HepG2 (cell line): Measurements from ENCODE around the gene RXYLT1.

Source experiments
- BORCS8-MEF2B ChIP-seq: sonication (generic); formaldehyde crosslinking; IDR thresholded peaks from 2 replicates; pipeline ENCODE4 v1.8.0; 2022; ENCODE audit warnings: mild to moderate bottlenecking, missing genetic modification reagents
- CENPT ChIP-seq: sonication (generic); formaldehyde crosslinking; IDR thresholded peaks from 2 replicates; pipeline ENCODE4 v1.8.0; 2022; ENCODE audit warnings: low read depth, mild to moderate bottlenecking, moderate library complexity, missing genetic modification reagents
- EEA1 ChIP-seq: sonication (generic); formaldehyde crosslinking; IDR thresholded peaks from 2 replicates; pipeline ENCODE4 v1.5.1; 2020; ENCODE audit warnings: mild to moderate bottlenecking, missing genetic modification reagents, borderline replicate concordance
- ELF4 ChIP-seq: sonication (generic); formaldehyde crosslinking; IDR thresholded peaks from 2 replicates; pipeline ENCODE4 v1.5.0; 2020; ENCODE audit warnings: missing genetic modification reagents, mild to moderate bottlenecking, moderate library complexity, borderline replicate concordance
- HDAC2 ChIP-seq: sonication (generic); formaldehyde crosslinking; IDR thresholded peaks from 2 replicates; pipeline ENCODE4 v1.4.0; 2020; ENCODE audit warnings: missing genetic modification reagents
- MXD4 ChIP-seq: IDR thresholded peaks from 2 replicates; pipeline ENCODE4 v1.6.1; 2016; ENCODE audit warnings: mild to moderate bottlenecking, missing biosample characterization, missing genetic modification reagents
- SMC3 ChIP-seq: IDR thresholded peaks from 2 replicates; pipeline ENCODE4 v1.6.1; 2011; ENCODE audit warnings: low read length, improper control_type of control experiment
- SNRNP70 ChIP-seq: fragments of 200-400 bp; formaldehyde crosslinking; IDR thresholded peaks from 2 replicates; pipeline ENCODE4 v1.6.1; 2017; ENCODE audit warnings: mild to moderate bottlenecking, low read depth, low read length, moderate library complexity
- ZNF17 ChIP-seq: sonication (generic); formaldehyde crosslinking; IDR thresholded peaks from 2 replicates; pipeline ENCODE4 v1.5.0; 2020; ENCODE audit warnings: mild to moderate bottlenecking, missing genetic modification reagents
- ZNF720 ChIP-seq: sonication (generic); formaldehyde crosslinking; IDR thresholded peaks from 2 replicates; pipeline ENCODE4 v1.4.0; 2020; ENCODE audit warnings: missing genetic modification reagents
- TF ChIP-seq, protein P1 (sequence below): sonication (generic); formaldehyde crosslinking; IDR thresholded peaks from 2 replicates; pipeline ENCODE4 v1.4.0; 2020; ENCODE audit warnings: missing genetic modification reagents
- TF ChIP-seq, protein P2 (sequence below): IDR thresholded peaks from 2 replicates; pipeline ENCODE4 v1.6.1; 2016; ENCODE audit warnings: missing biosample characterization, missing genetic modification reagents, low read depth
- TF ChIP-seq, protein P3 (sequence below): sonication (generic); formaldehyde crosslinking; IDR thresholded peaks from 2 replicates; pipeline ENCODE4 v1.5.0; 2020; ENCODE audit warnings: mild to moderate bottlenecking, missing genetic modification reagents, moderate library complexity
- TF ChIP-seq, protein P4 (sequence below): sonication (generic); formaldehyde crosslinking; IDR thresholded peaks from 2 replicates; pipeline ENCODE4 v1.5.0; 2020; ENCODE audit warnings: missing genetic modification reagents

DNA sequence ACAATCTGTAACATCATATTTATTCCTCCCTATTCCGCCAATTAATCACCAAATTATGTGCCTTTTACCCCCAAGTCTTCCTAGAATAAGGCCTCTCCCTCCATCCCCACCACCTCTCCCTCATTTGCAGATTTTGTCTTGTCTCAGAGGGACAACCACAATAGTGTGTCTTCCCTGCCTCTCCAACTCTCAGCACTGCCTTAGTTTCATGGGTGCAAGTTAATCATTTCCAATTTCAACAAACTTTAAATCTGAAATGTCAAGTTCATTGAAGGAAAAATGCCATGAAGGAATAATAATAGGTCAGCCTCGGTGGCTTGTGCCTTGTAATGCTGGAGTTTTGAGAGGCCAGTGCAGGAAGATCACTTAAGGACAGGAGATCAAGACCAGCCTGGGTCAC lies 31.6 kb downstream of the RXYLT1 start:
- TF ChIP-seq CENPT (CRISPR knock-in tag): no peak
- TF ChIP-seq MXD4 (CRISPR knock-in tag): no peak
- no peak for TF ChIP-seq SNRNP70
- TF ChIP-seq HDAC2 (CRISPR knock-in tag): no peak
- no peak for TF ChIP-seq ELF4 (CRISPR knock-in tag)
- TF ChIP-seq, protein P1, sequence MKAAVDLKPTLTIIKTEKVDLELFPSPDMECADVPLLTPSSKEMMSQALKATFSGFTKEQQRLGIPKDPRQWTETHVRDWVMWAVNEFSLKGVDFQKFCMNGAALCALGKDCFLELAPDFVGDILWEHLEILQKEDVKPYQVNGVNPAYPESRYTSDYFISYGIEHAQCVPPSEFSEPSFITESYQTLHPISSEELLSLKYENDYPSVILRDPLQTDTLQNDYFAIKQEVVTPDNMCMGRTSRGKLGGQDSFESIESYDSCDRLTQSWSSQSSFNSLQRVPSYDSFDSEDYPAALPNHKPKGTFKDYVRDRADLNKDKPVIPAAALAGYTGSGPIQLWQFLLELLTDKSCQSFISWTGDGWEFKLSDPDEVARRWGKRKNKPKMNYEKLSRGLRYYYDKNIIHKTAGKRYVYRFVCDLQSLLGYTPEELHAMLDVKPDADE (CRISPR knock-in tag): no peak
- TF ChIP-seq, protein P2, sequence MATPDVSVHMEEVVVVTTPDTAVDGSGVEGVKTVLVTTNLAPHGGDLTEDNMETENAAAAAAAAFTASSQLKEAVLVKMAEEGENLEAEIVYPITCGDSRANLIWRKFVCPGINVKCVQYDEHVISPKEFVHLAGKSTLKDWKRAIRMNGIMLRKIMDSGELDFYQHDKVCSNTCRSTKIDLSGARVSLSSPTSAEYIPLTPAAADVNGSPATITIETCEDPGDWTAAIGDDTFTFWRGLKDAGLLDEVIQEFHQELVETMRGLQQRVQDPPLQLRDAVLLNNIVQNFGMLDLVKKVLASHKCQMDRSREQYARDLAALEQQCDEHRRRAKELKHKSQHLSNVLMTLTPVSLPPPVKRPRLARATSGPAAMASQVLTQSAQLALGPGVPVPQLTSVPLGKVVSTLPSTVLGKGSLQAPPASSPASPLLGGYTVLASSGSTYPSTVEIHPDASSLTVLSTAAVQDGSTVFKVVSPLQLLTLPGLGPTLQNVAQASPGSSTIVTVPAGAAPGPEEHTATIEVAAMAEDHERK: no peak
- no peak for TF ChIP-seq EEA1 (CRISPR knock-in tag)
- no peak for TF ChIP-seq ZNF17 (CRISPR knock-in tag)
- no peak for TF ChIP-seq ZNF720 (CRISPR knock-in tag)
- TF ChIP-seq, protein P3, sequence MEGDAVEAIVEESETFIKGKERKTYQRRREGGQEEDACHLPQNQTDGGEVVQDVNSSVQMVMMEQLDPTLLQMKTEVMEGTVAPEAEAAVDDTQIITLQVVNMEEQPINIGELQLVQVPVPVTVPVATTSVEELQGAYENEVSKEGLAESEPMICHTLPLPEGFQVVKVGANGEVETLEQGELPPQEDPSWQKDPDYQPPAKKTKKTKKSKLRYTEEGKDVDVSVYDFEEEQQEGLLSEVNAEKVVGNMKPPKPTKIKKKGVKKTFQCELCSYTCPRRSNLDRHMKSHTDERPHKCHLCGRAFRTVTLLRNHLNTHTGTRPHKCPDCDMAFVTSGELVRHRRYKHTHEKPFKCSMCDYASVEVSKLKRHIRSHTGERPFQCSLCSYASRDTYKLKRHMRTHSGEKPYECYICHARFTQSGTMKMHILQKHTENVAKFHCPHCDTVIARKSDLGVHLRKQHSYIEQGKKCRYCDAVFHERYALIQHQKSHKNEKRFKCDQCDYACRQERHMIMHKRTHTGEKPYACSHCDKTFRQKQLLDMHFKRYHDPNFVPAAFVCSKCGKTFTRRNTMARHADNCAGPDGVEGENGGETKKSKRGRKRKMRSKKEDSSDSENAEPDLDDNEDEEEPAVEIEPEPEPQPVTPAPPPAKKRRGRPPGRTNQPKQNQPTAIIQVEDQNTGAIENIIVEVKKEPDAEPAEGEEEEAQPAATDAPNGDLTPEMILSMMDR (CRISPR knock-in tag): no peak
- TF ChIP-seq, protein P4, sequence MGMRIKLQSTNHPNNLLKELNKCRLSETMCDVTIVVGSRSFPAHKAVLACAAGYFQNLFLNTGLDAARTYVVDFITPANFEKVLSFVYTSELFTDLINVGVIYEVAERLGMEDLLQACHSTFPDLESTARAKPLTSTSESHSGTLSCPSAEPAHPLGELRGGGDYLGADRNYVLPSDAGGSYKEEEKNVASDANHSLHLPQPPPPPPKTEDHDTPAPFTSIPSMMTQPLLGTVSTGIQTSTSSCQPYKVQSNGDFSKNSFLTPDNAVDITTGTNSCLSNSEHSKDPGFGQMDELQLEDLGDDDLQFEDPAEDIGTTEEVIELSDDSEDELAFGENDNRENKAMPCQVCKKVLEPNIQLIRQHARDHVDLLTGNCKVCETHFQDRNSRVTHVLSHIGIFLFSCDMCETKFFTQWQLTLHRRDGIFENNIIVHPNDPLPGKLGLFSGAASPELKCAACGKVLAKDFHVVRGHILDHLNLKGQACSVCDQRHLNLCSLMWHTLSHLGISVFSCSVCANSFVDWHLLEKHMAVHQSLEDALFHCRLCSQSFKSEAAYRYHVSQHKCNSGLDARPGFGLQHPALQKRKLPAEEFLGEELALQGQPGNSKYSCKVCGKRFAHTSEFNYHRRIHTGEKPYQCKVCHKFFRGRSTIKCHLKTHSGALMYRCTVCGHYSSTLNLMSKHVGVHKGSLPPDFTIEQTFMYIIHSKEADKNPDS (CRISPR knock-in tag): no peak
- TF ChIP-seq SMC3: no peak
- TF ChIP-seq BORCS8-MEF2B (CRISPR knock-in tag): no peak
